Liver (tissue), 9 donors: Measurements from ENCODE around the gene ARAP1. TPM values are rescaled to one million over a fixed set of nuclear protein-coding genes. Genes with fewer than 3 reads are reported as not detected.

Experiments used
- DNase-seq: peaks from one replicate; pipeline ENCODE4 v3.0.0-alpha.2; 2017; ENCODE audit warnings: low spot score
- H3K27ac ChIP-seq, 2 donors: one replicate each; pipeline ENCODE4 v1.7.0; 2013; ENCODE audit warnings: inconsistent platforms in 2 of 2, low read length in 2 of 2, control low read depth in 1 of 2, low read depth in 1 of 2, mild to moderate bottlenecking in 1 of 2
- H3K27me3 ChIP-seq, 4 donors: one replicate each; pipeline versions ENCODE4 v1.6.1 to v1.7.0; 2013; ENCODE audit warnings: low read length in 3 of 4, inconsistent platforms in 1 of 4, mild to moderate bottlenecking in 1 of 4, moderate library complexity in 1 of 4; ENCODE audit not compliant: control insufficient read depth in 4 of 4, insufficient read depth in 4 of 4
- H3K36me3 ChIP-seq, 4 donors: one replicate each; pipeline versions ENCODE4 v1.6.1 to v1.7.0; 2013; ENCODE audit warnings: low read length in 3 of 4, mild to moderate bottlenecking in 3 of 4, low read depth in 1 of 4, moderate library complexity in 1 of 4; ENCODE audit not compliant: control insufficient read depth in 4 of 4, insufficient read depth in 3 of 4
- H3K4me1 ChIP-seq, 4 donors: one replicate each; pipeline versions ENCODE4 v1.6.1 to v1.7.0; 2013; ENCODE audit warnings: low read length in 3 of 4, mild to moderate bottlenecking in 3 of 4, moderate library complexity in 1 of 4; ENCODE audit not compliant: control insufficient read depth in 4 of 4, insufficient read depth in 4 of 4
- H3K4me3 ChIP-seq, 3 donors: one replicate each; pipeline versions ENCODE4 v1.6.1 to v1.7.0; 2013; ENCODE audit warnings: low read length in 3 of 3, control low read depth in 1 of 3, low read depth in 1 of 3, mild to moderate bottlenecking in 1 of 3
- H3K9ac ChIP-seq, 2 donors: one replicate each; pipeline ENCODE4 v1.7.0; 2013; ENCODE audit warnings: low read length in 2 of 2, mild to moderate bottlenecking in 2 of 2, moderate library complexity in 2 of 2, control low read depth in 1 of 2, low read depth in 1 of 2
- H3K9me3 ChIP-seq, 4 donors: one replicate each; pipeline versions ENCODE4 v1.6.1 to v1.7.0; 2013; ENCODE audit warnings: low read length in 3 of 4; ENCODE audit not compliant: control insufficient read depth in 4 of 4
- EGR1 ChIP-seq, 2 donors: IDR thresholded peaks; 2 replicates each; pipeline ENCODE4 v1.6.1; 2016 to 2018; ENCODE audit warnings: antibody characterized with exemption in 2 of 2, low read depth in 2 of 2
- FOXA1 ChIP-seq: IDR thresholded peaks from 2 replicates; pipeline ENCODE4 v1.6.1; 2016; ENCODE audit warnings: antibody characterized with exemption
- FOXA2 ChIP-seq: IDR thresholded peaks from 2 replicates; pipeline ENCODE4 v1.6.1; 2016; ENCODE audit warnings: antibody characterized with exemption
- GABPA ChIP-seq, 2 donors: IDR thresholded peaks in 1 of 2; conservative IDR thresholded peaks in 1 of 2; 2 replicates each; pipeline ENCODE4 v1.6.1; 2016; ENCODE audit warnings: antibody characterized with exemption in 2 of 2, mild to moderate bottlenecking in 1 of 2, moderate library complexity in 1 of 2
- HNF4A ChIP-seq, 2 donors: conservative IDR thresholded peaks; 2 replicates each; pipeline ENCODE4 v1.6.1; 2016; ENCODE audit warnings: antibody characterized with exemption in 2 of 2, mild to moderate bottlenecking in 2 of 2
- HNF4G ChIP-seq: IDR thresholded peaks from 2 replicates; pipeline ENCODE4 v1.6.1; 2016; ENCODE audit warnings: antibody characterized with exemption
- JUND ChIP-seq, 2 donors: IDR thresholded peaks; 2 replicates each; pipeline ENCODE4 v1.6.1; 2016; ENCODE audit warnings: antibody characterized with exemption in 2 of 2
- MAX ChIP-seq: IDR thresholded peaks from 2 replicates; pipeline ENCODE4 v1.6.1; 2016; ENCODE audit warnings: antibody characterized with exemption
- RAD21 ChIP-seq, 2 donors: IDR thresholded peaks; 2 replicates each; pipeline ENCODE4 v1.6.1; 2016; ENCODE audit warnings: antibody characterized with exemption in 2 of 2, mild to moderate bottlenecking in 2 of 2
- SP1 ChIP-seq: IDR thresholded peaks from 2 replicates; pipeline ENCODE4 v1.6.1; 2018; ENCODE audit warnings: antibody characterized with exemption, mild to moderate bottlenecking
- TAF1 ChIP-seq: conservative IDR thresholded peaks from 2 replicates; pipeline ENCODE4 v1.6.1; 2016; ENCODE audit warnings: antibody characterized with exemption, mild to moderate bottlenecking
- YY1 ChIP-seq: IDR thresholded peaks from 2 replicates; pipeline ENCODE4 v1.6.1; 2016; ENCODE audit warnings: antibody characterized with exemption, mild to moderate bottlenecking
- WGBS: extraction: QIAGEN DNeasy Blood & Tissue Kit; methylation state at CpG from one replicate; pipeline ENCODE4 v1.1.7; 2013; 5-methylcytosine and 5-hydroxymethylcytosine counted together
- polyA plus RNA-seq, 2 donors: library from polyadenylated mRNA; stranded (reverse) in 1 of 2; unstranded in 1 of 2; fragments of 200-250 nt in 1 of 2; fragments of >200 nt in 1 of 2; fragmentation: Nextera tagmentation in 1 of 2; extraction: Ambion mirVana in 1 of 2; gene quantifications; one replicate each; pipeline versions ENCODE4 v1.2.1 to v1.2.3, GENCODE V29; 2013 to 2015
- total RNA-seq, 2 donors: library from RNA; depleted of rRNA; stranded (reverse); fragments of >200 nt; gene quantifications; one replicate each; pipeline ENCODE4 v1.2.3, GENCODE V29; 2014
- TF ChIP-seq, protein P1 (sequence below): IDR thresholded peaks from 2 replicates; pipeline ENCODE4 v1.6.1; 2016; ENCODE audit warnings: antibody characterized with exemption
- TF ChIP-seq, protein P2 (sequence below): IDR thresholded peaks from 2 replicates; pipeline ENCODE4 v1.6.1; 2016; ENCODE audit warnings: antibody characterized with exemption
- donor health status: healthy.
- donor health status: healthy.
- donor health status: healthy.
- donor health status: healthy.
- donor health status: healthy.

ARAP1 gene
- total and polyA plus RNA-seq, 4 donors = 14.4 to 77.8 (median 43.5) TPM

DNA sequence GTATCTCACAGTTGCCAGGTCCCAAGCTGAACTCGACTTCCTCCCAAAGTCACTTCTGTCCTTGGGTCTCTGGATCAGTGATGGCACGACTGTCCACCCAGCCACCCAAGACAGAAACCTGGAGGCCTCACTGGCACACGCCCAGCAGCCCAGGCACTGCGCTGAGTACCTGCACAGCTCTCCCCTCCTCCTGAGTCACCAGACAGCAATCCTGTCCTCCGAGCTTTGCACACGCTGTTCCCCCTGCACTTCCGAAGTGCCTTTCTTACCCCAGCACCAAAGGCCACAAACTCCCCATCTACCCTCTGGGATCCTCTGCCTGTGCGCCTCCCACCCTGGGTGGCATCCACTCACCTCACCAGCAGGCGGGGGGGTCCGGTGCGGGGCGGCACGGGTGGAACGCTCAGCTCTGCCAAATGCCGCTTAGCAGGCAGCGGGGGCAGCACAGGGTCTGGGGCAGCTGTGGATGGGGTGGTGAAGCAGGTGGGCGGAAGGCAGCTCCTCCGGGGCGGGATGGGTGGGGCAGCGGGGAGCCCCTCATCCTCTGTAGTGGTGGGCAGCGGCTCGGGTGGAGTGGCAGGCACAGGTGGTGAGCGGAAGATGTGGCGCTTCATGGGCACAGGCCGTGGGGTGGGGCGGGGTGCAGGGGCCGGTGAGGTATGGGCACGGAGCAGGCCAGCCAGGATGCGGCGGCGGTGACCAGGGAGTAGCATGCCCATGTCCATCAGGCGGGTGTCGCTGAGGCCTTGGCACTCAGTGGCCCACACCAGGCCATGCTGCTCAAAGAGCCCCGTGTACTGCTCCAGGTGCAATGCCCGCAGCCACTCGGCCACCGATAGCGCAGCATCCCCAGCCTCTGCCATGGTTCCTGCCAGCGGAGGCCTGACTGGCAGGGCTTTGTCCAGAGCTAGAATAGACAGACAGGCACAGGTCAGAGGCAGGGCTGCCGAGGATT lies 25.7 kb downstream of the ARAP1 start:
- Histone ChIP-seq H3K9ac (no peak overlapping the region), H3K27me3 (no peaks in the 10 kb centered on the region), H3K36me3 (no peaks in the 10 kb centered on the region), H3K4me1 (peaks cover 2 to 30% (median 19%) of the 10 kb centered on the region in 4 donors), H3K4me3 (no peak overlapping the region), H3K27ac (no peak overlapping the region), H3K9me3 (no peaks in the 10 kb centered on the region)
- 95% methylated on average over 40 of the region's 40 CpGs for WGBS
- no peak for DNase-seq
- TF ChIP-seq, protein P1, sequence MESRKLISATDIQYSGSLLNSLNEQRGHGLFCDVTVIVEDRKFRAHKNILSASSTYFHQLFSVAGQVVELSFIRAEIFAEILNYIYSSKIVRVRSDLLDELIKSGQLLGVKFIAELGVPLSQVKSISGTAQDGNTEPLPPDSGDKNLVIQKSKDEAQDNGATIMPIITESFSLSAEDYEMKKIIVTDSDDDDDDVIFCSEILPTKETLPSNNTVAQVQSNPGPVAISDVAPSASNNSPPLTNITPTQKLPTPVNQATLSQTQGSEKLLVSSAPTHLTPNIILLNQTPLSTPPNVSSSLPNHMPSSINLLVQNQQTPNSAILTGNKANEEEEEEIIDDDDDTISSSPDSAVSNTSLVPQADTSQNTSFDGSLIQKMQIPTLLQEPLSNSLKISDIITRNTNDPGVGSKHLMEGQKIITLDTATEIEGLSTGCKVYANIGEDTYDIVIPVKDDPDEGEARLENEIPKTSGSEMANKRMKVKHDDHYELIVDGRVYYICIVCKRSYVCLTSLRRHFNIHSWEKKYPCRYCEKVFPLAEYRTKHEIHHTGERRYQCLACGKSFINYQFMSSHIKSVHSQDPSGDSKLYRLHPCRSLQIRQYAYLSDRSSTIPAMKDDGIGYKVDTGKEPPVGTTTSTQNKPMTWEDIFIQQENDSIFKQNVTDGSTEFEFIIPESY = no peak
- no peak for TF ChIP-seq TAF1
- no peak for TF ChIP-seq GABPA (IDR thresholded peaks at IDR 0.05 in 1 of 2, conservative IDR thresholded peaks at IDR 0.05 in 1 of 2)
- no peak for TF ChIP-seq SP1
- no peak for TF ChIP-seq MAX
- no peak for TF ChIP-seq YY1
- TF ChIP-seq HNF4G = no peak
- no peak for TF ChIP-seq JUND (IDR thresholded peaks at IDR 0.05)
- TF ChIP-seq FOXA1 = no peak
- TF ChIP-seq EGR1 (IDR thresholded peaks at IDR 0.05; ENCODE audit: low read depth in 2 of 2) = no peak
- no peak for TF ChIP-seq RAD21 (IDR thresholded peaks at IDR 0.05)
- TF ChIP-seq, protein P2, sequence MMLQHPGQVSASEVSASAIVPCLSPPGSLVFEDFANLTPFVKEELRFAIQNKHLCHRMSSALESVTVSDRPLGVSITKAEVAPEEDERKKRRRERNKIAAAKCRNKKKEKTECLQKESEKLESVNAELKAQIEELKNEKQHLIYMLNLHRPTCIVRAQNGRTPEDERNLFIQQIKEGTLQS = no peak

DNA sequence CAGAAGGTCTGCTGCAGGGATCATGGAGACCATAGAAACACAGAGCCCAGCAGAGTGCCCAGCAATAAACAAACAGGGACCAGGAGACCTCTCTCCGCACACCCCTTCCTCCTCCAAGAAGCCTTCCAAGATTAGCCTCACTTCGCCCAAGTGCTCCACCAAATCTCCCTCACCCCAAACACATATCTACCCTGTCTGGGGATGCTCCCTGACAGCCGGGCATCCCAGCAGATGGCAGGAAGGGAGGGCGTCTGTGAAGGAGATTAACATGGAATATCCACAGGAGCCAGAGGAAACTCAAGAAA lies 26.5 kb downstream of the ARAP1 start:
- 83% methylated on average over 4 of the region's 4 CpGs for WGBS
- no peaks in the 10 kb centered on the region for H3K36me3 ChIP-seq
- DNase-seq = no peak
- H3K27ac ChIP-seq = no peak overlapping the region
- H3K4me1 ChIP-seq = peaks cover 5 to 37% (median 26%) of the 10 kb centered on the region in 4 donors
- no peaks in the 10 kb centered on the region for H3K9me3 ChIP-seq
- TF ChIP-seq YY1 (no peak), FOXA1 (no peak), HNF4A (conservative IDR thresholded peaks at IDR 0.05) (no peak), MAX (no peak), FOXA2 (no peak)
- no peaks in the 10 kb centered on the region for H3K27me3 ChIP-seq
- H3K4me3 ChIP-seq = no peak overlapping the region
- no peak overlapping the region for H3K9ac ChIP-seq
